Ureter (tissue), 1 donor: Measurements from ENCODE around the gene KLHL41. TPM values are rescaled to one million over a fixed set of nuclear protein-coding genes. Genes with fewer than 3 reads are reported as not detected.
"Not testable (repeated sequence)": the region's sequence is repeated elsewhere in the genome, so short reads cannot be mapped to it uniquely, and the experiment has no call there.

ENCODE experiments used
- DNase-seq: peaks from one replicate; pipeline ENCODE4 v3.0.0-alpha.2; 2020; ENCODE audit warnings: low spot score
- total RNA-seq: library from RNA; stranded (reverse); gene quantifications from one replicate; pipeline ENCODE4 v1.2.4, GENCODE V29; 2023
- donor health status: DM: yes; HTN: yes; CAD: no.

Gene KLHL41
- total RNA-seq, 1 donor from 2014 or later: 1.1 TPM

- DNase-seq: no peak
Measured at GRCh38 chr2:169509955-169510354, 453 bp downstream of the KLHL41 start.

DNA sequence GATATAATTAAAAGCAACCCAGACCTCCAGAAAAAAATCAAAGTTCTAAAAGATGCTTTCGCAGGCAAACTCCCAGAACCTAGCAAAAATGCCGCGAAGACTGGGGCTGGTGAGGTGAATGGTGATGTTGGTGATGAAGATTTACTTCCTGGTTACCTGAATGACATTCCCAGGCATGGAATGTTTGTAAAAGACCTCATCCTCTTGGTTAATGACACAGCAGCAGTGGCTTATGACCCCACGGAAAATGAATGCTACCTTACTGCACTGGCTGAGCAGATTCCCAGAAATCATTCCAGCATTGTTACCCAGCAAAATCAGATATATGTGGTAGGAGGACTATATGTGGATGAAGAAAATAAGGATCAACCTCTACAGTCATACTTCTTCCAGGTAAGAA is 994 bp downstream of the KLHL41 start:
- no peak for DNase-seq

DNA sequence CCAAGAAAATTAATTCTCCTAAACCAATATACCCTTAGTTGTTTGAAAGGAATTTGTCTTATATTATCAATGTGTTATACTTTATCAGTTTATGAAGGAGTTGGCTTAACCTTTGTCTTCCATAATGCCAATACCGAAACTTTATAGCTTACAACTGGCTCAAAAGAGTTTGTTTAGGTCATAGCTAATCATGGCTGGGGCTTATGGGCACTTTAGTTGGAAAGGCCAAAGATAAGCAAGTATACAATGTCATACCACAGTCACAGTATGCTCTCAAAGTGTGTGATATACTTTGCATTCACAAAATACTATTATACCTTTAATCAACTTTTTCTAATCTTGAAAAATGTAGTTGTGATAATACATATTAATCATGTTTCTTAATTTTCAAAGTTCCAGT is 2.3 kb downstream of the KLHL41 start:
- no peak for DNase-seq

- DNase-seq: no peak
Measured at GRCh38 chr2:169512525-169512924, 3.0 kb downstream of the KLHL41 start.

- no peak for DNase-seq
Measured at GRCh38 chr2:169513094-169513493, 3.6 kb downstream of the KLHL41 start.

DNA sequence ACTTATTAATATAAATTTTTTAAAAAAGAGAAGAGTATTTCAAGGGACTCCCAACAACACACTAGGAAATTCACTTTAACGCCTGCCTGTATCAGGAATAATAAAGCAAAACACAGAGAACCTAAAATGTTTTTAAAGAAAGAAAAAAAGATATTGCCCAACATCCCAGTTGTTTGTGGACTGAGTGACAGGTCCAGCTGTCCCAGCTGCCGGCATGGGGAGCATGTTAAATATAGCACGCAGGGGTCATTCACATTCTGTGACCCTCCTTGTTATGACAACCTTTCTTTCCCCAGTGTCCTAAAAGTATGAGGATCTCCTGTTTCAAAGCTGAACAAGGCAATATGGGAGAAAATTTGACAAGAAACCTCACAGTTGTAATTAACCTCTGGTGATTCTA is 4.4 kb downstream of the KLHL41 start:
- no peak for DNase-seq

GRCh38 chr2:169514758-169515157 is 5.3 kb downstream of the KLHL41 start:
- DNase-seq: not testable (repeated sequence)

GRCh38 chr2:169516488-169516995 is 7.0 kb downstream of the KLHL41 start:
- not testable (repeated sequence) for DNase-seq

DNA sequence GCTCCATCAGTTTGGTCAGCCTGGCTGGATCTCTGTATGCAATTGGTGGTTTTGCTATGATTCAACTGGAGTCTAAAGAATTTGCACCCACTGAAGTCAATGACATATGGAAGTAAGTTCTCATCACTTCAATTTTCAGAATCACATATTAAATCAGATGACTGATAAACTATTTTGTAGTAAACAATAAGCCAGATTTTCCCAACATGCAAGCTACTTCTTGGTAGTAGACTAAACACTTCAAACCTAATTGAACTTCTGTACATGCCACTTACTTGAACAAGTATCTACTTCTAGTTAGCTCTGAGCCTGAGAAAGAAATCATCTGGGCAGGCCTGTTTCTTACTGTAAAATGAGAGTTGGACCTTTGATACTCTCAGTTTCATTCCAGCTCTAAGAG is 11.4 kb downstream of the KLHL41 start:
- no peak for DNase-seq

- DNase-seq: no peak
Measured at GRCh38 chr2:169523681-169524080, 14.2 kb downstream of the KLHL41 start.

DNA sequence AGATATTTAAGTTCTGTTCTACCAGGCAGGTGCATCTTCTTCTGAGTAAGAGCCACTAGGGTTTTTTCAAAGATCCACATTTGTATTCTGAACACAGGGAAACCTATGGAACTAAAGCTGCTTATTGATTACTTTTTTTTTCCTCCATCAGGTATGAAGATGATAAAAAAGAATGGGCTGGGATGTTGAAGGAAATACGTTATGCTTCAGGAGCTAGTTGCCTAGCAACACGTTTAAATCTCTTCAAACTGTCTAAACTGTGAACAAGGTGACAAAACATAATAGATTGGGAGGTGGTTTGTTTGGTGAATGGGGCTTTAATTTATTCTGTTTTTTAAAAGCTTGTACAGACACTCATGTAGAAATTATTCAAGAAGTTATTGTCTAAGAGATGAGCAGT is 15.9 kb downstream of the KLHL41 start:
- DNase-seq: no peak

- DNase-seq: no peak
Measured at GRCh38 chr2:169526451-169526850, 16.9 kb downstream of the KLHL41 start.

- peak; percentile 62 for DNase-seq
Measured at GRCh38 chr2:169528271-169528701, 18.8 kb downstream of the KLHL41 start.

DNA sequence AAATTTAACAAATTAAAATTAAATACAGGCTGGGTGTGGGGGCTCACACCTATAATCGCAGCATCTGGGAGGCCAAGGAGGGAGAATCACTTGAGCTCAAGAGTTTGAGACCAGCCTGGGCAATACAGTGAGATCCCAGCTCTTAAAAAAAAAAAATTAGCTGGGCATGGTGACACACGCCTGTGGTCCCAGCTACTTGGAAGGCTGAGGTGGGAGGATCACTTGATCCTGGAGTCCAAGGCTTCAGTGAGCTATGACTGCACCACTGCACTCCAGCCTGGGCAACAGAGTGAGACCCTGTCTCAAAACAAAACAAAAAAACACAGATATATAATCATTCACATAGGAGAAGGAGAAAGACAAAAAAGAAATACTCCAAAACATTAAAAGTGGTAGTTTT is 30.0 kb downstream of the KLHL41 start:
- not testable (repeated sequence) for DNase-seq

- DNase-seq: no peak
Measured at GRCh38 chr2:169540146-169540545, 30.6 kb downstream of the KLHL41 start.

- no peak for DNase-seq
Measured at GRCh38 chr2:169542433-169542832, 32.9 kb downstream of the KLHL41 start.

DNA sequence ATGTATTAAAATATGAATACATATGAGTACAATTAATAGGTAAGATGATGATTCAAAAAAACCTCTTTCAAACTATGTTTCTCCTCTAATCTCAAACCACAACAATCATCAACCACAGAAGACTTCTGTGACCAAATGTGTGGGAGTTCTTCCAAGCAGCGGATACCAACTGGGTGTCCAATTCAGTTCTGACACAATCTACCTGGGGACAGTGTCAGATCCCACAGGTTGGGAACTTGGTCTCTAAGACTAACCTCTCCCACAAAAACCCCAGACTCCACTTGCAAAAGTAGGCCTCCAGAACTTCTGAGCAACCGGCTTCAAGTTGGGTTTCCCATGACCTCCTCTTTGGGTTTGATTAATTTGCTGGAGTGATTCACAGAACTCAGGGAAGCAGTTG is 37.3 kb downstream of the KLHL41 start:
- DNase-seq: no peak

DNA sequence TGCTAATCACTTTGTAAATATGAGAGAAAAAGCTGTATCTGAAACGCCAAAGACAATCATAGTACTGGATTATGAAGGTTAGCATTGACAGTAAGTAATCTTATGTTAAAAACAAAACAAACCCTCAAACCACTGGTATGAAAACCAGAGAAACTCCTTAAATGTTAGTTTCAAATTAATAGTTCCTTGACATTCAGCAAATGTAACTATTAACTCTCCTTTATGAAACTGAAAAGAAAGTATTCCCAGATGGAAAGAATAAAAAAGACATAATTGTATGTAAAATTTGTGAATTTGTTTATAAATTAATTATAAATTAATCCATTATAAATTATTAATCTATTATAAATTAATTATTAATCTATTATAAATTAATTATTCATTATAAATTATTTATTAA is 51.9 kb downstream of the KLHL41 start:
- no peak for DNase-seq

DNA sequence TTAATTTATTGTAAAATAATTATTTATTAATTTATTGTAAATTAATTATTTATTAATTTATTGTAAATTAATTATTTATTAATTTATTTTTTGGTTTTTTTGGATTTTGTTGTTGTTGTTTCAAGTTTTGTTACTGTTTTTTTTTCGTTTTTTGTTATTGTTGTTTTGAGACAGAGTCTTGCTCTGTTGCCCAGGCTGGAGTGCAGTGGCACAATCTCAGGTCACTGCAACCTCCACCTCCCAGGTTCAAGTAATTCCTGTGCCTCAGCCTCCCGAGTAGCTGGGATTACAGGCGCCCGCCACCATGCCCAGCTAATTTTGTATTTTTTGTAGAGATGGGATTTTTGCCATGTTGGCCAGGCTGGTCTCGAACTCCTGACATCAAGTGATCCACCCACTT is 52.6 kb downstream of the KLHL41 start:
- DNase-seq: not testable (repeated sequence)

DNA sequence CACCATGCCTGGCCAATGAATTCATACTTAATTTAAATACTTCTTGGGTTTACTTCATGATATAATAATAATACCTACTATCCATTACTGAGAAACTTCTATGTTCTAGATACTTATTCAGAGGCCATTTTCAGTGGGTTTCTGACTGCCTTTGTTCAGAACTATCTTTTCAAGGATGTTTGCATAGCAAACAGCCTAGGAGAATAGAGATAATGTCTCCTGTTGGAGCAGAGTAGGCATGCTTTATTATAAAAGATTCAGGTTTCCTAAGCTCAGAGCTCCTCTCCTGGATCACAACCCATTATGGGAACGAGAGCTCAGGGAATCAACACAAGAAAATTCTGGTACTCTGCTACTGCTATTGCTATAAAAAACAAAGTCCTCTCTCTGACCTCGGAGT is 53.0 kb downstream of the KLHL41 start:
- no peak for DNase-seq

DNA sequence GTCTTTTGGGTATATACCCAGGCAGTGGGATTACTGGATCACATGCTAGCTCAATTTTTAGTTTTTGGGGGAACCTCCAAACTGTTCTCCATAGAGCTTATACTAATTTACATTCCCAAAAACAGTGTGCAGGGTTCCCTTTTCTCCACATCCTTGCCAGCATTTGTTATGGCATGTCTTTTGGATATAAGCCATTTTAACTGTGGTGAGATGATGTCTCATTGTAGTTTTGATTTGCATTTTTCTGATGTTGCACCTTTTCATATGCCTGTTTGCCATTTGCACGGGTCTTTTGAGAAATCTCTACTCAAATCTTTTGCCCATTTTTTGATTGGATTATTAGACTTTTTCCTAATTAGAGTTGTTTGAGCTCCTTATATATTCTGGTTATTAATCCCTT is 56.2 kb downstream of the KLHL41 start:
- no peak for DNase-seq

DNA sequence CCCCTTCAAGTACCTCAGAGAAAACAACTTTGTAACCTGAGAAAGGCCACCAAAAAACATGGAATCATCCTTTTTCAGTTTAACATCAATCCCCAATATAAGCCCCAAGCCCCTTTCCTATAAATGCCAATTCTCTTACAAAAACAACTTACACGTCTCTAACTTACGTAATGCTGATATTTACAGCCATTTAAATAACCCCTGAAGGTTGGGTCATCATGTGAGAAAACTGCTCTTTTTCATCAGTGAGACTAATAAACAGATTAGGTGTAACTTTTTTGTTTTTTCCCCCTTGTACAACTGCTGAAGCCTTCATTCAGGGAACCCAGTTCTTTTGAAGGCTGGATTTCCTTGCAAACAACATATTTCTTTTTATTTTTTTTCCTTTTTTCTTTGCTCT is 60.4 kb downstream of the KLHL41 start:
- no peak for DNase-seq

DNA sequence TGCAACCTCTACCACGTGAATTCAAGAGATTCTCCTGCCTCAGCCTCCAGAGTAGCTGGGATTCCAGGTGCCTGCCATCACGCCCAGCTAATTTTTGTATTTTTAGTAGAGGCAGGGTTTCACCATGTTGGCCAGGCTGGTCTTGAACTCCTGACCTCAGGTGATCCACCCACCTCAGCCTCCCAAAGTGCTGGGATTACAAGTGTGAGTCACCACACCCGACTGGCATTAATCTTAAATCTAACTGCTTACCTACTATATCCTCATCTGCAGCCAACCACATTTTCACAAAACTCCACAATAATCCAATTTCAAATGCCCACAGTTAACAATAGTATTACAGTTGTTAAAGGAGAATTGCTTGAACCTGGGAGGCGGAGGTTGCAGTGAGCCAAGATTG is 61.2 kb downstream of the KLHL41 start:
- not testable (repeated sequence) for DNase-seq

DNA sequence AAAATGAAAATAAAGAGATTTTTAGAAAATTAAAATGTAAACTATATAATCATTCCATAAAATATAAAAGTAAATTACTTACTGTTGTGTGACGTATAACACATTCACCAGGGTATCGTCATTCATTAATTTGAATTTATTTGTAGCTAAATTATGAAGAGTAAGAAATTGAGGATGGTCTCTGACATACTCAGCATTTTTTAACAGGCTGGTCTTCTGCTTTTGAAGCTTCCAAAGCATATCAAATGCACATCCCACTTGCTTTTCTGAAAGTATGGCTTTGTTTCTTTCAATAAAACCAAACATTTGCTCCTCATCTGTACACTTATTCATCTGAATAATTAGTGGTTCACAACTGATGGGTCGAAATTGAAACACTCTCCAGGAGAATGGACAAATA is 62.1 kb downstream of the KLHL41 start:
- no peak for DNase-seq

DNA sequence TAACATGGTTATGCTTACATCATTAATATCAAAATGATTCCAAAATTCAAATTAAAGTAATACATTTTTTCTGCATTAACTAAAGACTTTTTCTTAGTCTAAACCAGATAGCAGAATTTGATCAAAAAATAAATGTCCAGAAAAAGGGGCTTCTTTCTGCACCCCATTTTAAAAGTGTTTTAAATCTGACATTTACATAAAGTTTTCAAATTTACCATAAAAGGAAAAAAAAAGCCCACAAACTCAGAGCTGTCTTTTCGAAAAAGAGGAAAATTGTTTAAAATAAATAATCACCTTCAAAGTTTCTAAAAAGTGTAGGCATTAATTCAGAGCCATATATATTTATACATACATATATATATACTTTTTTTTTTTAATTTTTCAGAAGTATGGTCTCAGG is 62.7 kb downstream of the KLHL41 start:
- no peak for DNase-seq
